Left colon (tissue), 2 donors: Measurements from ENCODE around the gene POLDIP2. TPM values are rescaled to one million over a fixed set of nuclear protein-coding genes. Genes with fewer than 3 reads are reported as not detected.
"Not testable (repeated sequence)": the region's sequence is repeated elsewhere in the genome, so short reads cannot be mapped to it uniquely, and the experiment has no call there.

Source experiments
- ATAC-seq: fragments of 200-7000 bp; cut with Tn5 transposase; one replicate; pipeline ENCODE4 v1.9.1; 2020; ENCODE audit warnings: mild to moderate bottlenecking, moderate library complexity
- DNase-seq, 2 donors: peaks; one replicate each; pipeline ENCODE4 v3.0.0-alpha.2; 2020
- intact Hi-C, 2 donors: fragments of 100-400 bp; cut with DNase I in 1 of 2; cut with micrococcal nuclease in 1 of 2; formaldehyde crosslinking; loops; one replicate each; pipeline versions ENCODE4 v1.11.2 to v1.14.0; 2022; cut with DNase I, micrococcal nuclease
- total RNA-seq, 2 donors: library from RNA; stranded (reverse); fragmentation: NEBNext Ultra II Directional; extraction: Animal tissue kit (Norgen Biotek cat#: 25700); gene quantifications; one replicate each; pipeline ENCODE4 v1.2.1, GENCODE V29; 2021
- donor health status: DM: no; HTN: no; CAD: no.
- donor health status: DM: yes; HTN: yes; CAD: no.

POLDIP2 gene
- total RNA-seq, 2 donors from 2014 or later: 80.6 to 82.5 TPM

GRCh38 chr17:28344011-28344410 lies 13.3 kb downstream of the POLDIP2 start:
- intact Hi-C loops: no loop called here
- ATAC-seq (no peak), DNase-seq (no peak)

DNA sequence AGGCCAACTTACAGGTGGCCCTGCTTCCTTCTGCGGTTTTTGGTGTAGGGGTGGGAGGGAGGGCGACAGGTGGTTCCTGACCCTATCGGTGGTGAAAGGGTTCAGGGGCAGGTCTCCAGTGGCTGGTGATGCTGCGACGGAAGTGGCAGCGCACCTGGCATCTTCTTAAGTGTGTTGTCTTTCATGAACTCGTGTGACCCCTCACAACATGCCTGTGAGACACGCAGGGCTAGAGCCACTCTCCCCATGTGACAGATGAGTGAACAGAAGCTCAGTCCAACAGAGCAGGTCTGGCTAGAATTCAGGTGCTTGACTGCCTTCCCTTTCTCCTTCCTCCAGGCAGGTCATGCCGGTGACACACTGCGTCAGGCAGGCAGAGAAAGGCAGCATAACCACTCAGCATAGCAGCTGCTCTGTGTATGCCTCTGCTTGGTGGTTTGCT lies 13.8 kb downstream of the POLDIP2 start:
- DNase-seq (no peak), ATAC-seq (no peak)

GRCh38 chr17:28342313-28342712 lies 15.0 kb downstream of the POLDIP2 start:
- ATAC-seq (no peak), DNase-seq (no peak)
- intact Hi-C loops: no loop called here

More for the DNA sequence above, 13.8 kb downstream of the POLDIP2 start:
- intact Hi-C loops: no loop called here

GRCh38 chr17:28341516-28341915 lies 15.8 kb downstream of the POLDIP2 start:
- DNase-seq (no peak), ATAC-seq (no peak)
- intact Hi-C loops: no loop called here

DNA sequence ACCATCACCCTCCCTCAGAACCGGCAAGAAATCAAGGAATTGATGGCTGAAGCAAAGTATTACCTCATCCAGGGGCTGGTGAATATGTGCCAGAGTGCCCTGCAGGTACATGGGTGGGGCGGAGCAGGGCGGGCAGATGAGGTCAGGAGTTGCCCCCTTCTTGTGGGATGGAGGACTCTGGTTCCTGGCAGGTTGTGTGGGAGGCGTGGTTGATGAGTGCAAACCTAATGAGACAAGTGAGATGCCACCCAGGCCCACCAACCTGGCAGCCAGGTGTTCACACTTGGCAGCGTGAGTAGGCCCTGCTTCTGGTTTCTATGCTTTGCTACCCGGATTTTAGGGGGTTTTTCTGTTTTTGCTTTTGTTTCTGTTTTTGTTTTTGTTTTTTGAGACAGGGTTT lies 17.0 kb downstream of the POLDIP2 start:
- DNase-seq (no peak), ATAC-seq (no peak)
- intact Hi-C loops: no loop called here

- intact Hi-C loops: no loop called here
Measured at GRCh38 chr17:28339431-28339830, 17.9 kb downstream of the POLDIP2 start.

GRCh38 chr17:28338769-28339212 lies 18.5 kb downstream of the POLDIP2 start:
- DNase-seq, ATAC-seq, intact Hi-C loops: not testable (repeated sequence)

More at GRCh38 chr17:28339431-28339830, 17.9 kb downstream of the POLDIP2 start:
- DNase-seq (no peak), ATAC-seq (no peak)

GRCh38 chr17:28338056-28338768 lies 19.1 kb downstream of the POLDIP2 start:
- no peak for DNase-seq
- no peak for ATAC-seq
- intact Hi-C loops: no loop called here

GRCh38 chr17:28335959-28336871 lies 21.1 kb downstream of the POLDIP2 start:
- DNase-seq (peak; percentile 46 to 65), ATAC-seq (peak; percentile 30)
- intact Hi-C loops: no loop called here

DNA sequence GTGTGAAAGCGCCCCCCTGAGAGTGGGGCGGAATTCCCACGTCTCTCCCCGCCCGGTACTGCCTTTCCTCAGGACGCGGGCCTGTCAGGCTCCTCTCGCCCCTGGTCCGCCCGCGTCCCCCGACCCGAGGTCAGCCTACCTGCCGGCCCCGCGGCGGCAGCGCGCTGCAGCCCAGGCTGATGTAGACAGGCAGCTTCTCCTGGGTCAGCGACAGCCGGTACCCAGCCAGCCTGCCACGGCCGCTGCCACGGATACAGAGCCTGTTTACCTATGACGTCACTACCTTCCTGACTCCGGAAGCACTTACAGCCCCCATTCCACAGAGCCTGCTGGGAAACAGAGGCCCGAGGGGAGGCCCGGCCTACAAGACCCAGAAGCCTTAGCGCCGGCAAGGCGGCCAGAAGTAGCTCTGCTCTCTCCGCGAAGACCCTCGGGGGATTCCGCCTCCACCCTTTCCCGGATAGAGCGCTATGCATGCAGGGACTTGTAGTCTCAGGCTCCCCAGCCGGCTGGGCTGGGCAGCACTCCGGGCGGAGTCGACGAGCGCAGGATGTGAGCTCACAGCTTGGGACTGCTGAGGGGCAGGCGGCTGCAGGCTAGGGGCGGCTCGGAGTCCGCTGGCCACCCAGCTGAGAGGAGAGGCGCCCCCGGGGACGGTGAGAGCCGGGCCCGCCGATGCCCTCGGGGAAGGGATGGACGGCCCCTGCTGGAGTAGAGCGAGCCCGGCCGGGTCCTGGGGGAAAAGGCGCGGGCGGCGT lies 21.9 kb downstream of the POLDIP2 start, which contains the start of the genes IFT20 and TNFAIP1:
Gene IFT20 (minus strand): TSS at position 272 of the 758 bp plus-strand sequence. CDS start 3,487 bp downstream, outside the sequence.
Gene TNFAIP1 (plus strand): TSS at position 561 of the 758 bp plus-strand sequence. CDS start 3,761 bp downstream, outside the sequence.
- DNase-seq (peak; percentile 96 to 100), ATAC-seq (peak; percentile 92)
- intact Hi-C loops: no loop called here

- intact Hi-C loops: no loop called here
- DNase-seq (no peak), ATAC-seq (peak; percentile 4)
Measured at GRCh38 chr17:28334666-28335200, 22.6 kb downstream of the POLDIP2 start.

GRCh38 chr17:28334171-28334570 lies 23.2 kb downstream of the POLDIP2 start:
- no peak for DNase-seq
- intact Hi-C loops: no loop called here
- no peak for ATAC-seq

GRCh38 chr17:28333083-28333746 lies 24.1 kb downstream of the POLDIP2 start:
- no peak for DNase-seq
- intact Hi-C loops: no loop called here
- ATAC-seq: no peak

DNA sequence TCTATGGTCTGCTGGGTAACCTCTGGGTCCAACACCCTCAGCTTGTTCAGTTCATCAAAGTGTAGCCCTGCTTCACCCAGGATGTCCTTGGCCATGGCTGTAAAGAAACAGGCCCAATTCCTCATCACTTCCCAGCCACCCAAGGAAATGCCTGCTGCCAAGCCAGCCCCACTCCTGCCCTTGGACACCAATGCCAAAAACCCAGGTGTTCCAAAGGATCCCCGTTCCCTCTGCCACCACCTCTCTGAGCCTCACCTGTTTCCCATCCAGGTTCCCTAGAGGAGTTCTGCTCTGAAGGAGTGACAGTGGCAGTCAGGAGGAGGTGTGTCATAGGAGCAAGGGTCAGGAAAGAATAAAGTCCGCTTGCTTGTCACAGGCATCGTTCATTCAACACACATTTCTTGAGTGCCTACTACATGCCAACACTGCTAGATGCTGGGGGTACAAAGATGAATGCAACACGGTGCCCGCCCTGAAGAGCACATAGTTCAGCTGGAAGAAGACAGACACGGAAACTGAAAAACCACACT lies 25.4 kb downstream of the POLDIP2 start:
- no peak for ATAC-seq
- intact Hi-C loops: no loop called here
- no peak for DNase-seq

- DNase-seq (no peak), ATAC-seq (no peak)
- intact Hi-C loops: no loop called here
Measured at GRCh38 chr17:28330671-28331070, 26.7 kb downstream of the POLDIP2 start.

DNA sequence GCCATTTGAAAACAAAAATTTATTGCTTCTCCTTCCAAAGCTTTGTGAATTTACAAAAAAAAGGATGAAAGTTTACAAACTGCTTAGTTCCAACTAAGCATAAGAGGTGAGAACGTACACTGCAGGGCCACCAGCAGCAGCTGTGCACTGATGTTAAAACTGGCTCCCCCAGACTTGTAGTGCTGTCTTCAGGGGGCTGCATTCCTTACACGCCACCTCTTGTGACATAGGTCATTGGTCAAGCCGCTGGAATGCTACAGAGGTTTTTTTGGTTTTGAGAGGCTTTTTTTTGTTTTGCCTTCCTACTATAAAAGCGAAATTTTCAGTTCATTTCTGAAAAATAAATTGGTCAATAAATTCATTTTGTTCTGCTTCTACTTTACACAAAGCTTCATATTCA lies 29.0 kb downstream of the POLDIP2 start:
- DNase-seq (no peak), ATAC-seq (no peak)
- intact Hi-C loops: no loop called here

GRCh38 chr17:28327709-28328108 lies 29.6 kb downstream of the POLDIP2 start:
- no peak for ATAC-seq
- intact Hi-C loops: no loop called here
- no peak for DNase-seq
